Measurements from ENCODE around the gene SCIN.
"Not testable (repeated sequence)": the region's sequence is repeated elsewhere in the genome, so short reads cannot be mapped to it uniquely, and the experiment has no call there.

Gene SCIN

DNA sequence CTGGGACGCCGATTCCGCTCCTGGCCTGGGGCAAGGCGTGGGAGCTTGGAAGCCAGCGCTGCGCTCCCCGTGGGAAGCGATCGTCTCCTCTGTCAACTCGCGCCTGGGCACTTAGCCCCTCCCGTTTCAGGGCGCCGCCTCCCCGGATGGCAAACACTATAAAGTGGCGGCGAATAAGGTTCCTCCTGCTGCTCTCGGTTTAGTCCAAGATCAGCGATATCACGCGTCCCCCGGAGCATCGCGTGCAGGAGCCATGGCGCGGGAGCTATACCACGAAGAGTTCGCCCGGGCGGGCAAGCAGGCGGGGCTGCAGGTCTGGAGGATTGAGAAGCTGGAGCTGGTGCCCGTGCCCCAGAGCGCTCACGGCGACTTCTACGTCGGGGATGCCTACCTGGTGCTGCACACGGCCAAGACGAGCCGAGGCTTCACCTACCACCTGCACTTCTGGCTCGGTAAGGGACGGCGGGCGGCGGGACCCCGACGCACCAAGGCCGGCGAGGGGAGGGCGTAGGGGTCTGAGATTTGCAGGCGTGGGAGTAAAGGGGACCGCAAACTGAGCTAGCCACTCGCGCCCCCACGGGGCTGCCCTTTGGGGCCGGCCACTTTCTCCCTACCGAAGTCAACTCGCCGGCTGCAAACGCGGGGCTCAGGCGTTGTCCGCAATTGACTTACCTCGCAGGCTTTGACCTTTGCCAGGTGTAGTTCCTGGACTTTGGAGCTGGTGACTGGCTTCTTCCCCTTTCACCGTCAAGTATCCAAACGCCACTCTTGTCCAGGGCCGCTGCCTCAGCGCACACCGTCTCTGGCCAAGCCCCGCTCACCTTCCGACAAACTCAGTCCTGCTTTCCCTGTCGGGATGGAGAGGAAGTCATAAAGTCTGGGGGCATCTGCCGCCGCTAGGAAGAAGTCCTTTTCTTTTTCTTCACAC lies at the start of gene SCIN:
TSS of gene SCIN (plus strand) at position 187 of the 928 bp plus-strand sequence. CDS start at position 254, 67 bp downstream.
- no peak for DNase-seq

DNA sequence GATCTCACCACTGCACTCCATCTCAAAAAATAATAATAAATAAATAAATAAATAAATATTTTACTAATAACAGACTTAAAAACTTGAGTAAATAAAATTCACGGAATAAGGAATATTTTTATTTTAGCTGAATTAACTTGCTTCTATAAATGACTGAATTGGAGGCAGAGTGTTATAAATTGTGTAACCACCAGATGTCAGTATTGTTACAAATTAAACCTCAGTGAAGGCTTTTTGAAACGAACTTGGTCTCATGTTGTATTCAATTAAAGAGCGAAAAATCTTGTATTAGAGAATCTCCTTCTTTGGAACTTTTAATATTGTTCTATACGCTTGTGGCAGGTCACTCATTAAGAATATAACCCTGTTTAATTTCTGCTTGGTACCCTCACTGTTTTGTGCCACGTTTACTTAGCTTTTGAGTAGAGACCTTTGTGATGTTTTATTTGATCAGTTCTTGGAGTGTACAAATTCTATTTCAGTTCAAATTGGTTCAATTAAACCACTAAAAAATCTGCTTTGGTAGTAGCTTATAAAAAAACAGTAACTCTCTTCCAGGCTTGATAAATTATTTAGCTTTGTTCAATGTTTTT lies 45.6 kb upstream of the SCIN start:
- DNase-seq = peak in 1 of 2 experiments; percentile 48

DNA sequence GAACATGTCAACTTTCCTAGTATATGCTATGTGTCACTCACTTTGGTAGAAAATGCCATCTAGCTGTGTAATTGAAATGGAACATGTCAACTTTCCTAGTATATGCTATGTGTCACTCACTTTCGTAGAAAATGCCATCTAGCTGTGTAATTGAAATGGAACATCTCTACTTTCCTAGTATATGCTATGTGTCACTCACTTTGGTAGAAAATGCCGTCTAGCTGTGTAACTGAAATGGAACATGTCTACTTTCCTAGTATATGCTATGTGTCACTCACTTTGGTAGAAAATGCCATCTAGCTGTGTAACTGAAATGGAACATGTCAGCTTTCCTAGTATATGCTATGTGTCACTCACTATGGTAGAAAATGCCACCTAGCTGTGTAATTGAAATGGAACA lies 43.8 kb upstream of the SCIN start:
- not testable (repeated sequence) for DNase-seq

DNA sequence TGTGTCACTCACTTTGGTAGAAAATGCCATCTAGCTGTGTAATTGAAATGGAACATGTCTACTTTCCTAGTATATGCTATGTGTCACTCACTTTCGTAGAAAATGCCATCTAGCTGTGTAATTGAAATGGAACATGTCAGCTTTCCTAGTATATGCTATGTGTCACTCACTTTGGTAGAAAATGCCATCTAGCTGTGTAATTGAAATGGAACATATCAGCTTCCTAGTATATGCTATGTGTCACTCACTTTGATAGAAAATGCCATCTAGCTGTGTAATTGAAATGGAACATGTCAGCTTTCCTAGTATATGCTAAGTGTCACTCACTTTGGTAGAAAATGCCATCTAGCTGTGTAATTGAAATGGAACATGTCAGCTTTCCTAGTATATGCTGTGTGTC lies 42.9 kb upstream of the SCIN start:
- DNase-seq = not testable (repeated sequence)

DNA sequence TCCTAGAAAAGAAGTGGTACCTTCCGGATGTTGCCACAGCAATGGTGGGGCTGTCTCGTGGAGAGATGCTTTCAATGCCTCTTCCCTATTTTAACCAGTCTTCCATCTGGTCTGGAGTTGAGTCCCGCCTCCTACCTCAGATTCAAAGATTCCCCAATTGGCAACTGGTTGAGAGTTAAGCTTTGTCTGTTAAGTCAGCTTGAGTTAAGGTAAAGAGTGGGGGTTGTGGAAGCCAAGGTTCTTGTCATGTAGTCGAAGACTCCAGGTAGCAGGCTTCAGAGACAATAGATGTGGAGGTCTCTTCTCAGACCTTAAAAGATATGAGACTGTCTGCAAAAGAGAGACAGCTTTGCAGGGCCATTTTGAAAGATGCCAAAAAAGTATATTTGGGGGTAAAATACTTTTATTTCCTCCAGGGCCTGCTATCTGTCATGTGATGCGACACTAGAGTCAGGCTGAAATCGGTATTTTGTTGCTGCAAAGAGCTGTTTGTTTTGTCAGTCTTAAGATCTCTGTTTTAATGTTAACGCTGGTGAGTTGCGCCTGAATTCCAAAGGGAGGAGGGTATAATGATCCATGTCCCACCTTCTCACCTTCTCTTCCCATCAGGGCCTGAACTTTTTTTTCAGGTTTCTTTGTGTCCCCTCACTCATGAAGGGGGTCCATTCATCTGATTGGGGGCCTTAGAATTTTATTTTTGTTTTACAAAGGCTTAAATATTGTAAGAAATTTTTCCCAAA lies 40.4 kb upstream of the SCIN start:
- DNase-seq = no peak

DNA sequence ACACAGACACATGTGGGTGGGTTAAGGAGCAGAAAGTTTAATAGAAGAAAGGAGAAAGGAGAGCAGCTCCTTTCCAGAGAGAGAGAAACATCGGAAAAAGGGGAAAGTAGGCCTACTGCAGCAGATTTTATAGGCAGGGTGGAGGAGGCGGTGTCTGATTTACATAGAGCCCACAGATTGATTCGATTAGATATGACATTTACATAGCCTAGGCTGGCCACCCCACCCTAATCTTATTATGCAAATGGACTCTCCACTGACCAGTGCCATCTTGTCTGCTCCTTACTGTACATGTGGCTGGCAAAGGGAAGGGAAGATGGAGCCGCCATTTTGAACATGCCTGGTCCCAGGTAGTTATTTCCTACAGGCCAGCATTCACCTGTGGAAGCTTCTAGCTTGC lies 38.7 kb upstream of the SCIN start:
- no peak for DNase-seq

DNA sequence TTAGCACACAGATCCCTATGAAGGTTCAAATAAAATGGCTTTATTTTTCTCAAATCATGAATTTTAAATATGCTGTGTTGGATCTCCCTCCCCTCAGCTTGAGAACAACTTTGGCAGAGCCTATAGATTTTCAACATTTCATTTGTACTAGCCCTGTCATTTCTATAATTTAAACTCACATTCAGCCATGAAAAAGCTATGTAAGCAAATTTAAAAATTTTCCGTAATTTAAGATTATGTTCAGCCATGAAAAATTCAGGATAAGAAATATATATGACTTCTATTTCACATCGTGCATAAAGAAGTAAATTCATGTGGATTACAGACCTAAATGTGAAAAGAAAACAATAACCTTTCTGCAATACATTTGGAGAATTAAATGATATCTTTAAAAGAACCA lies 36.5 kb upstream of the SCIN start:
- DNase-seq = no peak

DNA sequence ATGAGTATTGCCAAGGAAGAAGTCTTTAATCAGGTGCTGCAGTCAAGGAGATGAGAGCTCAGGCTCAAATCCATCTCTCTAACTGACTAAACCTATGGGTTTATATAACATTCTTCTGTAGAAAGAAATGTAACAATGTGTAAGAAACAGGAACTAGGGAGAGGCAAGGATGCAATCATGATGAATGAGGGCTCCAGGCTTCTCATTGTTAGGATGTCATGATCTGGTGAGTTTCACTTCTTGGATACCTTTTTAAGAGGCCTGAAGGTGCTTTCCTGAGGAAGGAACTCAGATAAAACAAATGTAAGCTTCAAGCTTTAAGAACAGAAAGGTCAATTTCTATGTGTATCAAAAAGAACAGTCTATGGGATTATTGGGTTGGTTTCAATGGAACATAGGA lies 30.8 kb upstream of the SCIN start:
- no peak for DNase-seq

DNA sequence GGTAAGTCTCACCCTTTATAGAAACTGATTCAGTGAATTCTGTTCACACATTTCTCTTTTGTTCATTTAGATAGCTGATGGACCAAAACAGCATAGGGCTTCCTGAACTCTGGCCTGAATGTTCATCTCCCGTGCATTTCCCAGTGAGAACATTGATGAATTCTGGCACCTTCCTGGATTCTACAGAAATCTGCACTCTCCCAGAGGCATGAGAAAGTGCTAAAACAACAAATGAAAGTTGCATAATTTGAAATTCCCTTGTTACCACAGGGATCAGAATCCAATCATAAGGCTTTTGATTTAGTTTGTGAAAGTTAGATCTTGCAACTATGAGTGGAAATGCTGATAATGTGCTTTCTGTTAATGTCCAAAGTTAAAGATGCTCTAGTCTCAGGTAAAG lies 29.7 kb upstream of the SCIN start:
- no peak for DNase-seq

DNA sequence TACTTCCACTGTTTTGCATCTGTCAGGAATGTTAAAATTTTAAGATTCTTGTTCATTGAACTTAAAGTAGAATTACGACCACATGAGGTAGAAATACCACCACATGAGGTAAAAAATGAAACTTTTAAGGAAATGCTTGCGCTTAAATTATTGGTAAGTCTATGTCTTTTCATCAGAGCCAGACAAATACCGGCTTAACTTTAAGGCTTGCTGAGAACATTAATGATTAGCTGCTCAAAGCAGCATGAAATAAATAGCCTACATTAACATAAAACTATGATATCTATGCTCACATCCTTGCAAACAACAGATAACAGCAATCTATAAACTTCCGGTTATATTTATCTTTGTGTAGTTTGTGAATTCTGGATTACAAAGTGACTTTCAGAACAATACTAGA lies 26.9 kb upstream of the SCIN start:
- no peak for DNase-seq

DNA sequence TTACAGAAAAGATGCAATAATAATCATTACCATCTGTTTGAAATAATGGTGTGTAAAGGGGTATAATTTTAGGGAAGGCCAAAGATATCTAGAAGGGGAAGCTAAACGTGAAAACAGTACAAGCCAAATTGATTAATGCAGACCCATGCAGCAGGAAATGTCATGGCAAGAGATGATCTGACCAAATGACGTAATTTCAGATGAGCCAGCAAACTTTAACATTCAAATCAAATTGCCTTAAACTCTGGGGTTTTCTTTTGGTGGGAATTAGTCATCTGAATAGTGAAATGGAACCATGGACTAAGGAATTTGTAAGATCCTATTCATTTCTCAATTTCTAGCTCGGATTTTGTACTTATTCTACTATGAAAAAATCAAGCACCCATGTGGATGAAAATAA lies 21.4 kb upstream of the SCIN start:
- DNase-seq = no peak

DNA sequence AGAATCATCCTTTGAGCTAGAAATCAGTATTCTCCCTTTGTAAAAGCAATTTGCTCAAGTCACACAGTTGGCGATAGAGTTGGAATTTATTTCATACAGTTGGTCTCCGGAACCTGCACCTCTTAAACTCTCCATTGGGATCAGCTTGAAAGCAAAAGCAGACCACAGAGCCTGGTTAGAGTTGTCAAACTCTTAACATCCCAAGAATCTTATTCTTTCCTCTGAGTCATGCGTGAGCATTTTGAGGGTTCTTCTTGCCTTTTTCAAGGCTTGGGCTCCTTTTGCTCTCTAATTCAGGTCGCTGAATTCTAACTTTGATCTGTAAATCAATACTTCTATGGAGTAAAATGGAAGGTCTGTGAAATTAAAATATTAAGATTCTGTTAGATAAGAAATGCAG lies 19.6 kb upstream of the SCIN start:
- DNase-seq = no peak

DNA sequence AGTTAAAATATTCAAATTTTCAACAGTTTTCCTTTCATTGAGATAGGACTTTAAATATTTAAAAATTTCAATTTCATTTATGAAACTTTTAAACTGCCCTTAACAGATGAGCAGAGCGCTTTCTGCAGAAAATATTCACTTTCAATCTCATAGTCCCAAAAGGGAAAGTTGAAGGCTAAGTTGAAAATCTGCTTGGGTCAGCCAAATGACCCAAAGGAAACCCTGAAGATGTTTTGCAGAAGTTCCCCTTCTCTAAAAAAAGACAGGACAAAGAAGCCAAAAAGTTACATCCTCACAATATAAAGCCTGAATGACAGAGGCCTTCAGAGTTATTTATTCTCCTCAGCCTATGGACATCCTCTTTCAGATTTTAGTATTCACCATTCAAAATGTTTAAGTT lies 17.6 kb upstream of the SCIN start:
- DNase-seq = no peak

DNA sequence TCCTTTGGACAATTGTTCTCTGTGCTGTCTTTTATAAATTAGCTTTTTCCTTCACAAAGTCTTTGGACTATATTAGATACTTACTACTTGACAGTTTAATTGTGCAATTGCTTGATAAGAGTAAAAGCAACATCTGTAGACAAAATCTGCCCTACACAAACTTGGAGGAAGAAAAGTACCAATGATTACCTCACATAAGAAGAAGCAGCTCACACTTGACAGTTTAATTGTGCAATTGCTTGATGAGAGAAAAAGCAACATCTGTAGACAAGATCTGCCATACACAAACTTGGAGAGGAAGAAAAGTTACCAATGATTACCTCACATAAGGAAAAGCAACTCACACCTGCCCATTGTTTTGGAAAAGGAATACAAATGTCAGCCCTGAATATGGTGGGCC lies 17.1 kb upstream of the SCIN start:
- no peak for DNase-seq

DNA sequence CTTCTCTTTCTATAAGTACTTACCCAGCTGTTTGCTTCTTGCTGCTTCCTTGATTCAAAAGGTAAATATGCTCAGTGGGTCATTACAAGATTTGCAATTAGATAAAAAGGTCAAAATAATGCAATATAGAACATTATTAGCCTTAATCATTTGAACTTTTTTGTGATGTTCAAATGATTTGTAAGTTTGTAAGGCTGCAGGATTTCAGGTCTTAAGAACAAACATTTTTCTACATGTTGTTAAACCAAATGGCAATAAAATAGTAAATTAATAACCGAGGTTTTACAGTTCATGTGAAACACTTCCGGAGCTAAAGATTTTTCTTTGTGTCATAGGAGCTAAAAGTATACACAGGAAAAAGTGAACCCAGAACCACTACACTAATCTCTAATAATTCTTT lies 16.2 kb upstream of the SCIN start:
- DNase-seq = no peak

DNA sequence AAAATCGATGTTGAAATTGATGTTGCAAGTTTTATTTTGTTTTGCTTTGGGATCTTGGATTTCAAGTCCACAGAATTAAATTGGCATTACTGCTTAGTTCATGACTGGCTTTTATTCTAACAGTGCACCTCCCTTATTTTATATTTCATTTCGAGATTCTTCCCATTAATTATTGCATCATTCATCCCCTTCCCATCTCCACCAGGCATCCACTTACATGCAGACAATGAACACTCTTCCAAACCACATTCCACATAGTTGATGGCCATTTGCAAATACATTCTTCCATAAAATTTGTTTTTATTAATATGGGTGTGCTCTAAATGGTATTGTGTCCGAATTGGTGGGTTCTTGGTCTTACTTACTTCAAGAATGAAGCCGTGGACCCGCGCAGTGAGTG lies 15.6 kb upstream of the SCIN start:
- no peak for DNase-seq

DNA sequence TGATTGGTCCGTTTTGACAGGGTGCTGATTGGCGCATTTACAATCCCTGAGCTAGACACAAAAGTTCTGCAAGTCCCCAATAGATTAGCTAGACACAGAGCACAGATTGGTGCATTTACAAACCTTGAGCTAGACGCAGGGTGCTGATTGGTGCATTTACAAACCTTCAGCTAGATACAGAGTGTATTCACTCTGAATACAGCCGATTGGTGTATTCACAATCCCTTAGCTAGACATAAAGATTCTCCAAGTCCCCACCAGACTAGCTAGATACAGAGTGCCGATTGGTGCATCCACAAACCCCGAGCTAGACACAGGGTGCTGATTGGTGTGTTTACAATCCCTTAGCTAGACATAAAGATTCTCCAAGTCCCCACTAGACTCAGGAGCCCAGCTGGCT lies 14.8 kb upstream of the SCIN start:
- not testable (repeated sequence) for DNase-seq

DNA sequence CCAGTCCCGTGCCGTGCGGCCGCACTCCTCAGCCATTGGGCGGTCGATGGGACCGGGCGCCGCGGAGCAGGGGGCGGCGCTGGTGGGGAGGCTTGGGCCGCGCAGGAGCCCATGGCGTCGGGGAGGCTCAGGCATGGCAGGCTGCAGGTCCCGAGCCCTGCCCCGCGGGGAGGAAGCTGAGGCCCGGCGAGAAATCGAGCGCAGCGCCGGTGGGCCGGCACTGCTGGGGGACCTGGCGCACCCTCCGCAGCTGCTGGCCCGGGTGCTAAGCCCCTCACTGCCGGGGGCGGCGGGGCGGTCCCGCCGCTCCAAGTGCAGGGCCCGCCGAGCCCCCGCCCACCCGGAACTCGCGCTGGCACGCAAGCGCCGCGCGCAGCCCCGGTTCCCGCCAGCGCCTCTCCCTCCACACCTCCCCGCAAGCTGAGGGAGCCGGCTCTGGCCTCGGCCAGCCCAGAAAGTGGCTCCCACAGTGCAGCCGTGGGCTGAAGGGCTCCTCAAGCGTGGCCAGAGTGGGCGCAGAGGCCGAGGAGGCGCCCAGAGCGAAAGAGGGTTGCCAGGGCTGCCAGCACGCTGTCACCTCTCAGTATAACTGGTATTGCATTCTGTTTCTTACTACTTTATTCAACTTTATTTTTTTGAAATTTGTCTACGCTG lies 14.3 kb upstream of the SCIN start:
- DNase-seq = not testable (repeated sequence)

DNA sequence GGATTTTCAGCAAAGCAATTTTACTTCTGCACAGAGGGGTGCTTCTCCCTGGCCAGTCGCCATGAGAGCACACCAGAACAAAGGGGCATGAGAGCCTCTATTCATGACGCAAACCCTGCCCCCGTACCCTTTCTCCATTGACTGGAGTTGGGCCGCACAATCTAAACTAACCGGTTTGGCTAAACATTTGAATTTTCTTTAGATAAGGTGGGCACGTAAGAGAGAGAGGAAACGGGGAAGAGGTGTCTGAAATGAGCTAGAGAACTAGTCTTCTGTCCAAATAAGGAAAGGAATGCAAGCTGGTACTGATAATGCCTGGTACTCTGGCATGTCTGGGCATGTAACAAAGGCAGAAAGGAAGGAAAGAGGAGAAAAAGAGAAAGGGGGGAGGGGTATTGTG lies 13.2 kb upstream of the SCIN start:
- DNase-seq = no peak

DNA sequence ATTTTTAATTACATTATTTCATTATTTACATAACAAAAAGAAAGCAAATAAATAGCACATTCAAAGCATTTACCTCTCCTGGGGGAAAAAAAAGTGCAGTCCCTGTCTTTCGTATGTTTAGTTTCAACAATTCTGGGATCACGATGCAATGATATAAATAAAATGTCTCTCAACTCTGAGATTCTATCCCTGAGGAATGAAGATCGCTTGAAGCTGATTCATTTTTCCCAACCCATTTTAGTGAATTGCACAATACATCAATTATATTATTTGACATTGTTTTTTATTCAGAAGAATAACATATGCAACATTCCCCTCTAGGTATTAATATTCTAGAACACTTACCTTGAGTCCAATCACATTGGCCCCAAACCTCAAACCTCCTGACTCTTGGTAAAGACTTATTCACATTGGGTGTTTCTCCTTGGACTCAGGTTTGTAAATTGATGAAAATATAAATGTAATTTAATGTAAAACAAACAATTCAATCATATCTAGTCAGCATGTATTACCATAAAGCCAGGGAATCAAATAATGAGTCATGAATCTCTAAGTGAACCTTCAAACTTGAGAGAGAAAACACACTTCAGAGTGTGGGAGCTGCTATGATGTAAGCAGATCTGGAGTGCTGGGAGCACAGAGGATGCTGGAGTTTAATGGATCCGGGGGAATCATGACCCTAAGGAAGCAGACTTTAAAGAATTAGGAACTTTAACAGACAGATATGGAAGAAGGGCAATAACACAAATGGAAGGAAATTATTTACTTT lies 5.3 kb upstream of the SCIN start:
- DNase-seq = no peak

DNA sequence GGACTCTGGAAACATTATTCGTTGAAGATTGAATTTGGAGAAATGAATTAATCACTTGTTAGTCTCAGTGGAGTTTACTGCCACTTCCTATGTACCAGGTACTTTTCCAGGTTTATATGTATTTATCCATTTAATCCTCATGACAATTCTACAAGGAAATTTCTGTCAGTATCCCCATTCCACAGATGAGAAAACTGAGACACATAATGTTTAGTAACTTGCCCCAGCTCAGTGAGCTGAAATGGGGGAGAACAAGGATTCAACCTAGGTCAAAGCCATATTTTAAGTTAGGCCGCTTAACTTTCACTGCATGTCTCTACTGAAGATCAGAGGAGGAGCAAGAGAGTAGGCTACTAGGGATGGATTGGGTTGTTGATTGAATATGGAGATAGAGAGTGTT lies 4.6 kb upstream of the SCIN start:
- DNase-seq = no peak

DNA sequence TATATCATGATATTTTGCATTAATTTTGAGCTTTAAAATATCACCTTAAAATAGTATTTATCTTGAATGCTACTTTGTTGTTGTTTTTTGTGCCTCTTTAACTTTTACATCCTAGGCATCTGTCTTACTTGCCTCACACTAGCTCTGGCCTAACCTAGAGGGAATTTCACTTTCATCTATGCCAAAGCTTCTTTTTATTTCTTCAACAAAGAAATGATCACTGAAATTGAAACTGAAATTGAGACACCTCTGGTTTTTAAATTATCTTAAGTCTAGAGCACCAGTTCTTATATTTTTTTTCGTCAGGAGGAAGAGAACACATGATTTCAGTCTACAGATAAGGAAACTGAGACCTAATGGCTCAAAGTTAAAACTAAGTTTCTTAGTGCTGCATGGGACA lies 3.5 kb upstream of the SCIN start:
- DNase-seq = no peak

DNA sequence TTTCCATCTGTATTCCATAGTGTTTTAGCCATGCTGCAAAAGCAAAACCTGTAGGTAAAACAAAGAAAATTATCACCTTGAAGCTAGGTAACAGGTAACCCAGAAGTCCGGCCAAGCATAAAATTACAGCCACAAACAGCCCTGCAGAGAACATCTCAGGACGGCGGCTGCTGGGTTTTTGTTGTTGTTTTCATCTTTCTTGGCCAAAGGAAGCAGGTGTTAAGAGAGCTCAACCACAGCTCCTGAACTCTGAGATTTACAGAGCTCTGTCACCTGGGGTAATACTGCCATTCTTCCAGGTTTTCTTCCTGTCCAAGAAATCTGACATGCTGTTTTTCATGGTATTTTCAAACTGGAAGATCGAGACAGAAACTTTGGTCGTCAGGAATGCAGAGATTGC lies 847 bp upstream of the SCIN start:
- DNase-seq = no peak
